Stimulated activated CD4-positive, alpha-beta T cell treated with anti-CD3 and anti-CD28 coated beads, Interleukin-2, amount 100 ng/mL, for 48 hours (primary cell): ENCODE measurements around the gene PKMYT1.

Experiments
- DNase-seq, 2 donors: peaks; one replicate each; pipeline ENCODE4 v3.0.0-alpha.2; 2020

Gene PKMYT1

GRCh38 chr16:3017794-3018506 lies 37.7 kb upstream of the PKMYT1 start, which contains the start of gene CLDN6:
Gene CLDN6 (minus strand): TSS chr16:3018183. CDS start chr16:3016021, 2,162 bp downstream.
- peak in 1 of 2 donors; percentile 55 for DNase-seq

DNA sequence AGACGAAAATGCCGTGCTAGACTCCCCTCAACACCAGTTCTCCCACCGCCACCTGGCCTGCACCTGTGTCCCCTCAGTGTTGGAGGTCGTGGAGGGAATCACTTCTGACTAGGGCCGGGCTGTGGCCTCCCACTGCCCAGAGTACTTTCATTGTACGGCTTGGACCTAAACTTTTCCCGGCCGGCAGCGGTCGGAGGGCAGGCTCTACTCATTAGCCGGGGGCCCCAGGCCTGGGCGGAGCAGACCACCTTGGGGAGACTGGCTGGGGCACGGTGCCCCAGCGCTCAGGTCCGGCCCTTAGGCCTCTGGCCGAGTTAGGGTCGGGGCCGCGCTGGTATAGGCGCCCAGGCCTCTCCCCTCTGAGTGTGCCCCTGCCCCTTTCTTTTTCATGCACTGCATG lies 37.1 kb upstream of the PKMYT1 start:
- no peak for DNase-seq

DNA sequence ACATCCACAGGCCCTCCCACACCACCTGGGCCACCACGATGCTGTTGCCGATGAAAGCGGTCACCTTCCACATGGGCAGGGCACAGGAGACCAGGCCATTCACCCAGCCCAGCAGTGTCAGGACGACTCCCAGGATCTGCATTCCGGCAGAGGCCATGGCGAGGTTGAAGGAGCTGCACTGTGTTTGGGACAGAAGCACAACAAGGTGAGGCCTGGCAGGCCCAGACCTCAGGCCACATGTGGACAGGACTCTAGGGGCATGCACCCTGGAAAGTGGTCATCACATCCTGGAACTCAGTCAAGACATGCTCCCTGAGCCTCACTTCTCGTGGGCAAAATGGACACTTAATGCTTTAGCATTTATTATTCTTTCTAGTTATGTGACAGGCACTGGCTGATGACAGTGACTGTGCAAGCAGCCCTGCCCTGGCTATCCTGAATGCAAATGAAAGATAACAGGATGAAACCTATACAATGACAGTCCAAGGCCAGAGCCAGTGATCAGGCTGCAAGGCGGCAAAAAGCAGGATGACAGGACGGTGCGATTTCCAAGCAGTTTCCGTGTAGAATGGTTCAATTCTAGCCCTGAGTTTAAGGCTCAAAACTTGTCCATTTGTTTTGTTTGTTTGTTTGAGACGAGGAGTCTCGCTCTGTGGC lies 35.7 kb upstream of the PKMYT1 start:
- DNase-seq: no peak

- DNase-seq: no peak
These were observed 34.7 kb upstream of the PKMYT1 start for GRCh38 chr16:3014971-3015370.

DNA sequence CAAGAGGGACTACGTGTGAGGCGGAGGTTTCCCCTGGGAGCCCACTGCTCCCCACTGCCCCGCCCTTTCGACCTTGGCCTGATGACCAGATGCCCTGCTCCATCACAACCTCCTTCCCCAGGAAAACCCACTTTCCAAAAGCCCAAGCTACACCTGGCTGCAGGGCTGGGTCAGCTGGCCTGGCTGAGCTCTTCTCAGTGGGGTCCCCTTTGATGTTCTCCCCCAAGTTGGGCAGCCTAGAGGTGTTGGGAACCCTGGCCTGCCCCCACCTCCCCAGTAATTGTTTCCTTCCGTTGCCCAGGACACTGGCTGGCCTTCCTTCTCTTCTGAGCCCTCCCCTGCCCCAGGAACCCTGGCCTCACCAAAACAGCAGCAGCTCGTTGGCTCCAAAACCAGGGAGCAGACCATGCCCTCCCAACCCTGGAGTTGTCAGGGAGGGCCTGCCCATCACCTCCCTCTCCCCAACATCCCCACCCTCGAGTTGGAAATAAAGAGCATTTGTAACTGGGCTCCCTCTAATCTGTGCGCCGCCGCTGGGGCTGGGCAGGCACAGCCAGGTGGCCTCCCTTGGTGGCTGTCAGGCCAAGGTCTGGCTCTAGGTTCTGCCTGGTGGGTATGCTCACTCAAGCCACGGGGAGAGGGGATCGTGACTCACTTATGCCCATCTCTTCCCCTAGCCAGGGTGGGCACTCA lies 33.9 kb upstream of the PKMYT1 start:
- no peak for DNase-seq

- no peak for DNase-seq
These were observed 33.3 kb upstream of the PKMYT1 start for GRCh38 chr16:3013491-3013951.

- no peak for DNase-seq
These were observed 32.7 kb upstream of the PKMYT1 start, which contains the start of gene CLDN9 for GRCh38 chr16:3012828-3013420. Gene CLDN9 (plus strand): TSS chr16:3012923. CDS start chr16:3013363, 440 bp downstream.

GRCh38 chr16:3012246-3012645 lies 32.0 kb upstream of the PKMYT1 start:
- DNase-seq: no peak

GRCh38 chr16:3010510-3010909 lies 30.3 kb upstream of the PKMYT1 start:
- DNase-seq: no peak

- DNase-seq: no peak
These were observed 29.5 kb upstream of the PKMYT1 start for GRCh38 chr16:3009568-3010390.

- no peak for DNase-seq
These were observed 28.4 kb upstream of the PKMYT1 start for GRCh38 chr16:3008690-3009037.

GRCh38 chr16:3007957-3008689 lies 27.9 kb upstream of the PKMYT1 start:
- DNase-seq: no peak

DNA sequence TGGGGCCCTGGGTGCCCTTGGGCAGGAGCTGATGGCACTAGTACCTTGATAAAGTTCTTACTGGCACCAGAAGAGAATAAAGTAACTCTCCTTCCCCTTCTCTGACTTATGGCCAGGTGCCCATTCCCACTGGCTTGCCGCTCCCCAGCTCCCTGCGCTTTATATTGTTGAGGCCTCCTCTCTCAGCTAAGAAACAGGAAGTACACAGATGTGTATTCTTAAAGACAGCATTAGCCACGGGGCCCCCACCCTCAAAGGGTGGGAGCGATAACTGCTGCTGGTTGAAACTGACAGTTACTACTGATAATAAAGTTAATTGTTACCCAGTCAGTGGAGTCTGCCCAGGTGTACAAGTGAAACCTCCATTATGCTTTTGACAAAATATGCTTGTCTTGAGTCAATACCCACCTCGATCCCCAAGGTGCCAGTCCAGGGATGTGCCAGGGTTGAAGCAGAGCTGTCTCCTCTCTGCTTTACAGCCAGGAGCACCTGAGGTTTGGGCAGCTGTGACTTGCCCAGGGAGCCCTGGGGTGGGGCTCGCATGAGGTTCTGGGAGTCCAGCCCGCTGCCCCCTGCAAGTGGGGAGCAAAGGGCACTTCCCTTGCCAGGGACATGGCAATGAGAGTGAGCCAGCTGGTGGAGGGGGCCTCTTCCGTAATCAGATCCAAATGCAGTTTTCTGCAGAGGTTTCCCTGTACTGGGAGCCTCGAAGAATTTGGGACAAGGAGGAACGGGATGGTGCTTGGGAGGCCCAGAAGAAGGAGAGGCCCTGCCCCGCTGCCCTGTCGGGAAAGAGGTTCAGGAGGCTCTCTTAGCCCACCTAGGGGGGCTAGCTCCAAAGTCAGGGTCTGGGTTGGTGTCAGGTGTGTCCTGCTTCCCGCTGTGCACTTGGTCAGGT lies 27.1 kb upstream of the PKMYT1 start:
- no peak for DNase-seq

GRCh38 chr16:3004781-3005284 lies 24.6 kb upstream of the PKMYT1 start:
- no peak for DNase-seq

DNA sequence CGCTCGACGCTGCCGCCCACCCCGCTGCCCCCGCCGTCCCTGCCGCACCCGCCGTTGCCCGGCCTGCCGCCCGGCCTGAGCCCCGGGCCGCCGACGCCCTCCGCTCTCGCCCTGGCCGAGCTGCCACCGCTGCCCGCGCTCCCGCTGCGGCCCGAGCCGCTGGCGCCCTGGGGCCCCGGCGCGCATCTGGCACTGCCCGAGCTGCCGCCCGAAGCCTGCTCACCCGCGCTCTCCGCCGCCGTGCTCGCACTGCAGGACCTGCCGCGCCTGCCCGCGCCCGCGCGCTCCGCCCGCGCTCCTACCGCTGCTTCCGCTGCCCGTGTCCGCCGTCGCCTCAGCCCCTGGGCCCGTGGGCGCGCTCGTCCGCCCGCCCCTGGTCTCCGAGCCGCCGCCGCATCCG lies 24.1 kb upstream of the PKMYT1 start:
- no peak for DNase-seq

GRCh38 chr16:3003582-3004270 lies 23.5 kb upstream of the PKMYT1 start:
- peak; percentile 91 to 92 for DNase-seq

DNA sequence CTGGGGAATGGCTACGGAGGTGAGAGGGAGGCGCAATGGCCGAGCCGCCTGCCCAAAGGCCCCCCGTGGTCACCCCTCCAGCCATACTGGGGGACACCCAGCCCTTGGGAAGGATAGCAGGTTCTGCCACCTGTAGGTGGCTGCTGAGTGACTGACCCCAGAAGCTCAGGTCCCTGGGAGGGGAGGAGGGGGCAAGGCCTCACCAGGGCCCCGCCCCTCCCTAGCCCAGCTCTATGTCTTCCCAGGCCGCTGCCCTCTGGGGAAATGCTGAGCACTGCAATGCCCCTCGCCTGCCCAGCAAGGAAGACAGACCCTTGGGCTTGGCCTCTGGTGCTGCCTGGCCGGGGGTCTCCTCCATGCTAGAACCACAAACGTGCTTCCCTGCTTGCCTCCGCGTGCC lies 21.1 kb upstream of the PKMYT1 start:
- no peak for DNase-seq

DNA sequence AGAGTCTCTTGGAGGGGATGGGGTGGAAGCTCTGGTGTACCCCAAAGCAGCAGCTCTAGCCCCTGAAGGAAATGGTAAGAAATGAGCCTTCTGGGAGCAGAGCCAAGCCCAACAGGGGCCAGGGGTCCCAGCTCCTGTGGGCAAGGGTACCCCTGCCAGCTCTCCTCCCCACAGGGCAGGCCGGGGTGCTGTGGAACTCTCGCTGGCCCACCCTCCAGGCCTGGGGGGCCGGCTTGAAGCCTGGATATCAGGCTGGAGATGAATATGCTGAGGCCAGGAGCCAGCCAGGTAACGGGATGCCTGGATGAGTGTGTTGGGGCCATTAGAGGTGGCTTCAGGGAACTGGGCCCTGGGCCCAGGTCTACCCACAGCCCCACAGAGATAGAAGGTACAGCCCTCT lies 20.3 kb upstream of the PKMYT1 start:
- DNase-seq: no peak

- DNase-seq: no peak
These were observed 19.7 kb upstream of the PKMYT1 start for GRCh38 chr16:2999929-3000328.

DNA sequence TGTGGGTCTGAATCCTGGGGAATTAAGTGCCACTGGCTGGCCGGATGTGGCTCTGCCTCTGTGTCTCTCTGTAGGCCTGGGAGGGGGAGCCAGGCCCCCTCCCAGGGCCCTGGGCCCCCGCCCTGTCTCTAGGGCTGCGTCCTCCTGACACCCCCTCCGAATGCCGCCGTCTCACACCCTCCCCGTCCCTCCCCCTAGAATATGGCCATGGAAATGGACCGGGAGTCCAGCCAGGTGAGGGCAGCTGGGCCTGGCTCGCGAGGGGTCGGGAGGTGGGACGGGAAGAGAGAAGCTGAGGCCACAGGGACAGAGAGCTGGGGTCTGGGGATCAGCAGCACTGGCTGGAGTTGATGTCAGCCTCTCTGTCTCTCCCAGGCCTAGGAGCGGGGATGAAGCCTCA lies 16.1 kb upstream of the PKMYT1 start:
- no peak for DNase-seq
